GM13976 (cell line): ENCODE data around the gene TPBGL.

Experiments
- DNase-seq: peaks from one replicate; pipeline ENCODE4 v3.0.0; 2012; ENCODE audit warnings: low spot score
- in situ Hi-C: fragments of 300-500 bp; cut with MboI; formaldehyde crosslinking; loops from one replicate; pipeline ENCODE4 v1.12.0; 2022; ENCODE audit warnings: low sequenced_read_pairs, mixed read lengths, inconsistent platforms; ENCODE audit not compliant: unreplicated experiment
- TF ChIP-seq, protein P1 (sequence below): IDR thresholded peaks from 2 replicates; pipeline ENCODE4 v1.5.1; 2012; ENCODE audit warnings: borderline replicate concordance, mild to moderate bottlenecking; ENCODE audit not compliant: insufficient read depth; ENCODE audit errors: extremely low read depth, missing control alignments, control extremely low read depth

The TPBGL gene

GRCh38 chr11:75262961-75263852 is 22.6 kb downstream of the TPBGL start:
- in situ Hi-C loops: no loop called here
- TF ChIP-seq, protein P1, sequence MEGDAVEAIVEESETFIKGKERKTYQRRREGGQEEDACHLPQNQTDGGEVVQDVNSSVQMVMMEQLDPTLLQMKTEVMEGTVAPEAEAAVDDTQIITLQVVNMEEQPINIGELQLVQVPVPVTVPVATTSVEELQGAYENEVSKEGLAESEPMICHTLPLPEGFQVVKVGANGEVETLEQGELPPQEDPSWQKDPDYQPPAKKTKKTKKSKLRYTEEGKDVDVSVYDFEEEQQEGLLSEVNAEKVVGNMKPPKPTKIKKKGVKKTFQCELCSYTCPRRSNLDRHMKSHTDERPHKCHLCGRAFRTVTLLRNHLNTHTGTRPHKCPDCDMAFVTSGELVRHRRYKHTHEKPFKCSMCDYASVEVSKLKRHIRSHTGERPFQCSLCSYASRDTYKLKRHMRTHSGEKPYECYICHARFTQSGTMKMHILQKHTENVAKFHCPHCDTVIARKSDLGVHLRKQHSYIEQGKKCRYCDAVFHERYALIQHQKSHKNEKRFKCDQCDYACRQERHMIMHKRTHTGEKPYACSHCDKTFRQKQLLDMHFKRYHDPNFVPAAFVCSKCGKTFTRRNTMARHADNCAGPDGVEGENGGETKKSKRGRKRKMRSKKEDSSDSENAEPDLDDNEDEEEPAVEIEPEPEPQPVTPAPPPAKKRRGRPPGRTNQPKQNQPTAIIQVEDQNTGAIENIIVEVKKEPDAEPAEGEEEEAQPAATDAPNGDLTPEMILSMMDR: no peak
- DNase-seq: no peak

- DNase-seq: no peak
- TF ChIP-seq, protein P1: no peak
- in situ Hi-C loops: no loop called here
These were observed 23.4 kb downstream of the TPBGL start for GRCh38 chr11:75263944-75264349.

- TF ChIP-seq, protein P1: no peak
- in situ Hi-C loops: no loop called here
- no peak for DNase-seq
These were observed 23.8 kb downstream of the TPBGL start for GRCh38 chr11:75264356-75264755.

DNA sequence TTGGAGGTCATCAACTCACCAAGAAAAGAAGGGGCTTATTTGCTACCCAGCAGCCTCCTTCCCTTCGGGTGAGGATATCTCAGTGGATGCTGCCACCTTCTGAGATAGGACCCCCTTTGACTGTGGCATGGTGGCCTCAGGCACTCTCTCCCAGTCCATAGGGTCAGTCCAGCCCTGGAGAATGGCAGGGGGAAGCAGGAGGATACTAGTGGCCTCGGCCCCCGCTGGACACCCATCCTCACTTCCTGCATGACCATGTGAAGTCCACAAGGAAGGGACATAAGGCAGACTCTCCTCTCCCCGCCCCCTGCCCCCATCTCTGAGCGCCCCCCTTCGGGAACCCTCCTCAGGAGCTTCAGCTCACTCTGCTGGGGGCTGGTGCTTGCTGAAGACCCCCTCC is 24.4 kb downstream of the TPBGL start:
- in situ Hi-C loops: no loop called here
- no peak for DNase-seq
- TF ChIP-seq, protein P1: no peak

DNA sequence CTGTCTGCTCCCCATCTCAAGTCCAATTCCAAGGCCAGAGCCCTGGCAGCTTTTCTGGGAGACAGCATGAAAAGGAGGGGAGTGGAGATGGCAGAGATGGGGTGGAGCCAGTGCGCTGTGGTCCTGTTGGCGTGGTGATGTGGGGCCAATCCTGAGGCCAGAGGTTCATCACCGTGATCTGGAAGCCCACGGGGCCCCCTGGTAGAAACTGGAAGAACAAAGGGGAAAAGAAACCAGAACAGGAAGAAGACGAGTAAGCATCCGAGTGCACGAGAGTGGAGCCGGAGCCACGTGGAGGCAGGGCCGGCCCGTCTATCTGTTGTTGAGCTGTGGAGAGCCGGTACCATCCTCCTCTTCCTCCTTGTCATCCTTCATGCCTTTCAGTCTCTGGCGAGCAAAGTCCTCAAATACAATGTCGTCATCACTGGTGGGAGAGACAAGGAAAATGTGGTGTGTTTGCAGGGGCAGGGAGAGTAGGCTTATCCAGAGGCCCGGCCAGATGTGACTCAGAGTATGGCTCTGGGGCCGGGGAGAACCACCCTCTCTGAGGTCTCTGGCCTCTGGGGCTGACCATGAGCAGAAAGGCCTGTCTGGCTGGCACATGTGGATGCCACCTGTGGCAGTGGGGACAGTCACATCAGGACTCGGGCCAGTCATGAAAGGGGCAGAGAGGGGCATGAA is 25.4 kb downstream of the TPBGL start:
- no peak for DNase-seq
- in situ Hi-C loops: no loop called here
- TF ChIP-seq, protein P1: no peak

DNA sequence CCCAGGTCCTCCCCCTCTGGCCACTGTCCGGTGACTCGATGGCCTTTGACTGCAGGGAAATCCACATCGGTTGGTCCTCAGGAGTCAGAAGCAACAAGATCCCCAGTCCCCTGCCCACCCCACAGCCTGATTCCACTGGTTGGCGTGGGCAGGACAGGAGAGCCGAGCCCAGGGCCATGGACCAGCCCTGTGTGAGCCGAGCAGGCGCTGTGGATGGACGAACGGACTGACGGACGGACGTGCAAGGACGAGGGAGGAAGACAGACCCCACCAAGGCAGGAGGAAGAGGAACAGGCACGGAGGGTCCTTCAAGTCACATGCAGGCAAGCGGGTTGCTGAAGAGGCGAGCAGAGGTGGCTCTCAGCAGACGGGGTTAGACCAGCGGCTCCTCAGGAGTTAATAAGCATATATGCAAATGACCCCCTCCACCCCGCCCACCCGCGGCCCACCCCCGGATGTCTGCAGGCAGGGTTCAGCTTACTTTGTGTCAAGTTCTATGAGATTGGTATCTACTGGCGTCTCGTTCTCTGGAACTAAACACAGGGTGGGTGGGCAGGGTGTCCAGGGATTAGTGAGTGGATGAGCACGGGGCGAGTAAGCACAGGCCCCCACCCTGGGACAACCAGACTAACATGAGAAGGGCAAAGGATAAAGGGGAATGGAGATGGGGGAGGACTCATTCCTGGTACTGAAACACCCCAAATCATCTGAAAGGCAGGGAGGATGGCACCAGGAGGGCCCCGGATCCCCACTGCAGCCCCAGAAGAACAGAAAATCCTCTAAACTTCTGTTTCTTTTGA is 26.8 kb downstream of the TPBGL start:
- DNase-seq: no peak
- in situ Hi-C loops: no loop called here
- TF ChIP-seq, protein P1: no peak
